Measurements from ENCODE around the gene TMEM134. TPM values are rescaled to one million over a fixed set of nuclear protein-coding genes. Genes with fewer than 3 reads are reported as not detected.

TMEM134 gene
- total and polyA plus RNA-seq, 2 experiments from 2014 or later: 13.4 to 103 TPM

DNA sequence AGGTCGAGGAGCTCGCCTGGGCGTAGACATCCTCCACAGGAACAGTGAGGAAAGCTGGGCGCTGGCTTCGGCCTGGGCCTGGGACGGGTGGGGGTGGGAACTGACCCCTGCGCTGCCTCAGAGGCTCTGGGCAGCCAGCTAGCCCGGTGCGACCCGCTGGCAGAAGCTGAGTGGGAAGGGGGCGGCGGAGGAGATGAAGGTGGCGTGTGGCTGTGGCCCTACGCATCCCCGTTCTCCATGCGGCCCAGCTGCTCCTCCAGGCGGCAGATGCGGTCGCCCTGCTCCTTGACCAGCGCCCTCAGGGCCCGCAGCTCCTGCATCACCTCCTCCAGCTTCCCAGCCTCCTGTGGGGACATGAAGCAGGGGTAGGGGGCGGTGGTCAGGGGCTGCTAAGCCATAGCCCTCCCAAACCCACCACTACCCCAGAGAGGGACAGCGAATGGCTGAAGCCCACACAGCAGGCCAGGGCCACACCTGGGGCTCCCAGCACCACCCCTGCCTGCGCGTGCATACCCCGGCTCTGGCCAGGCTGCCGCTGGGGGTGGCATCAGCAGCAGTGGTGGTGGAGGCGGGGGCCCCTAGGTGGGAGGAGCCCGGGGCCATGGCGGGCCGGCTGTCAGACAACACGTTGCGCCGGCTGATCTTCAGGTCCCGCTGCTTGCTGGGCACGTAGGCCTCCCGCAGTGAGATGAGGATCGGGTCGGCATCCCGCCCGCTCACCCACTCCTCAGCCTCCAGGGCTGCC is 30.7 kb downstream of the TMEM134 start:
- H3F3A ChIP-seq (ENCODE audit: insufficient read depth): no peaks in the 10 kb centered on the region; the same call in 1 of the 2 replicates
- H3K4me3 ChIP-seq: no peak overlapping the region
- no peaks in the 10 kb centered on the region; the same call in 1 of the 2 replicates for H3K36me3 ChIP-seq (ENCODE audit: low read depth)
- H2AFZ ChIP-seq: no peak overlapping the region
- no peaks in the 10 kb centered on the region for H4K20me1 ChIP-seq (ENCODE audit: insufficient read depth)
- H3K27me3 ChIP-seq (replicated peaks; ENCODE audit: insufficient read depth): no peaks in the 10 kb centered on the region
- H3K9me3 ChIP-seq (ENCODE audit: low read depth): no peaks in the 10 kb centered on the region
- H3K4me1 ChIP-seq (ENCODE audit: insufficient read depth): no peaks in the 10 kb centered on the region
- 86 to 98% methylated on average over 13 to 40 of the region's 41 CpGs for WGBS, 2 experiments (ENCODE audit: low coverage in 1 of 2, low lambda C conversion rate in 2 of 2, missing lambda C conversion rate in 2 of 2)
- no peak overlapping the region for H3K9ac ChIP-seq
- in situ Hi-C loops (cut with MboI): no loop called here
- no peak overlapping the region for H3K4me2 ChIP-seq (ENCODE audit: unreplicated experiment)
- no peak for DNase-seq
- H3K79me2 ChIP-seq (ENCODE audit: insufficient read depth): peaks cover 12% of the 10 kb centered on the region
- H3K9me2 ChIP-seq (ENCODE audit: insufficient read depth): no peaks in the 10 kb centered on the region
- no peak overlapping the region for H3K27ac ChIP-seq
- TF ChIP-seq EZH2 (IDR thresholded peaks at IDR 0.05; ENCODE audit: insufficient read depth, poor library complexity, severe bottlenecking): no peak
- TF ChIP-seq EZH2phosphoT487 (IDR thresholded peaks at IDR 0.05; ENCODE audit: insufficient read depth, low read depth): no peak

DNA sequence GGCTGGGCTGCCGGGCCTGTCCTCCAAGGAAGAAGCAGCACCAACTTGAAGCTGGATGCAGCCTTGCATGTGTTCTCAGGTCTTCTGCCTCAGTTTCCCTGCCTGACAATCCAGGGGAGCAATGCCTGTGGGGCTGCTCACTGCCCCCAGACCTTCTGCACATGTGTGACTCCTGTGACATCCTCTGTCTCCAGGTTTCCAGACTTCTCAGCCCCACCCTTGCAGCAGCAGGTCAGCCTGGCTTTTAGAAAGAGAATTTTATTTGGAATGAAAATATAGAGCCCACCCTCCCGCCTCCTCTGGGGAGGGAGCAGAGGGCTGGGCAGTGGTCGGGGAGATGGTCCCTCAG is 31.3 kb downstream of the TMEM134 start:
- no peak overlapping the region for H3K27ac ChIP-seq
- H3K4me2 ChIP-seq (ENCODE audit: unreplicated experiment): no peak overlapping the region
- peaks cover 10% of the 10 kb centered on the region for H3K79me2 ChIP-seq (ENCODE audit: insufficient read depth)
- H4K20me1 ChIP-seq (ENCODE audit: insufficient read depth): no peaks in the 10 kb centered on the region
- in situ Hi-C loops (cut with MboI): no loop called here
- no peak for DNase-seq
- H3F3A ChIP-seq (ENCODE audit: insufficient read depth): no peaks in the 10 kb centered on the region; the same call in 1 of the 2 replicates
- H3K27me3 ChIP-seq (replicated peaks; ENCODE audit: insufficient read depth): no peaks in the 10 kb centered on the region
- 66 to 100% methylated on average over 2 to 3 of the region's 3 CpGs for whole genome bisulfite sequencing, 2 experiments (ENCODE audit: low coverage in 1 of 2, low lambda C conversion rate in 2 of 2, missing lambda C conversion rate in 2 of 2)
- TF ChIP-seq EZH2 (IDR thresholded peaks at IDR 0.05; ENCODE audit: insufficient read depth, poor library complexity, severe bottlenecking) (no peak), EZH2phosphoT487 (IDR thresholded peaks at IDR 0.05; ENCODE audit: insufficient read depth, low read depth) (no peak)
- no peak overlapping the region for H2AFZ ChIP-seq
- no peak overlapping the region for H3K4me3 ChIP-seq
- no peaks in the 10 kb centered on the region for H3K9me2 ChIP-seq (ENCODE audit: insufficient read depth)
- no peak overlapping the region for H3K9ac ChIP-seq
- H3K36me3 ChIP-seq (ENCODE audit: low read depth): no peaks in the 10 kb centered on the region; the same call in 1 of the 2 replicates
- H3K9me3 ChIP-seq (ENCODE audit: low read depth): no peaks in the 10 kb centered on the region
- H3K4me1 ChIP-seq (ENCODE audit: insufficient read depth): no peaks in the 10 kb centered on the region

DNA sequence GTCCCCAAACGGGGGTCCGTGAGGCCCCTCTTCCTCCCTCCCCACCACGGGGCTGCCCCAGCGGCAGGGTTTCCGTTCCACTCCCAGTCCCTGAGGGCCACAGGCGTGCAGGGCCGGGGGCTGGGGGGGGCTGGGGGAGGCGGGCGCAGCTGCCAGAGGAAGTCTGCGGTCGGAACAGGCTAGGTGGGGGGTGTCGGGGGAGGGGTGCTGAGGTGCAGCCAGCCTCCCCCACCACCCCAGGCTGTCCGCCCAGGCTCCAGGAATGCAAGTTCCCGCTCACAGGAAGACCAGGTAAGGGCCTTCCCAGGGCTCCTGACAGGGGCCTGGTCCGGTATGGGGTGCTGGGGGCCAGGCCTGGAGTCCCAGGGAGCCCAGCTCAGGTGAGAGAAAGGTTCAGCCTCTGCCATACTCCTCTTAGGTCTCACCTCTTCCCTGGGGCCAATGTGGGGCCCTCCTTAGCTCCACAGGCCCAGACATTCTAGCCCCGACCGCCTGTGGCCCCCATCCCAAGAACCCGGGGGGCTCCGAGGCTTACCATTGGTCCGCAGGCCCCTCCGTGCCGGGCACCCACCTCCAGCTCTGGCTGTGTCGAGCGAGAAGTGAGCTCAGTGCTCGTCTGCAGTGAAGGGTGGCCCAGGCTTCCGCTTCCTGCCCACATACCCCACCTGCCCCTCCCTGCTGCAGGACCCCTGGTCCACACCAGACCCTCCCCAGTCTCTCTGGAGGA is 31.8 kb downstream of the TMEM134 start, which contains the start of gene PTPRCAP:
PTPRCAP (minus strand) TSS at position 601 of the 727 bp plus-strand sequence; CDS start at position 538, 63 bp downstream.
- WGBS, 2 experiments (ENCODE audit: low coverage in 1 of 2, low lambda C conversion rate in 2 of 2, missing lambda C conversion rate in 2 of 2): 68 to 78% methylated on average over 19 to 26 of the region's 26 CpGs
- H4K20me1 ChIP-seq (ENCODE audit: insufficient read depth): no peaks in the 10 kb centered on the region
- H3K9me3 ChIP-seq (ENCODE audit: low read depth): no peaks in the 10 kb centered on the region
- no peak within 1 kb of the TSS for H3K4me2 ChIP-seq (ENCODE audit: unreplicated experiment)
- no peaks in the 10 kb centered on the region for H3K27me3 ChIP-seq (replicated peaks; ENCODE audit: insufficient read depth)
- no peak within 1 kb of the TSS for H3K9ac ChIP-seq
- H3K27ac ChIP-seq: no peak within 1 kb of the TSS
- 0 out of 2 replicates have a peak, but pooled peaks cover 4% of the 10 kb centered on the region for H3K79me2 ChIP-seq (ENCODE audit: insufficient read depth)
- no peak within 1 kb of the TSS for H2AFZ ChIP-seq
- in situ Hi-C loops (cut with MboI): no loop called here
- TF ChIP-seq EZH2phosphoT487 (IDR thresholded peaks at IDR 0.05; ENCODE audit: insufficient read depth, low read depth): no peak
- TF ChIP-seq EZH2 (IDR thresholded peaks at IDR 0.05; ENCODE audit: insufficient read depth, poor library complexity, severe bottlenecking): no peak
- no peak for DNase-seq
- no peak within 1 kb of the TSS for H3K4me3 ChIP-seq
- H3K4me1 ChIP-seq (ENCODE audit: insufficient read depth): no peaks in the 10 kb centered on the region
- H3F3A ChIP-seq (ENCODE audit: insufficient read depth): no peaks in the 10 kb centered on the region; the same call in 1 of the 2 replicates
- H3K9me2 ChIP-seq (ENCODE audit: insufficient read depth): no peaks in the 10 kb centered on the region
- no peaks in the 10 kb centered on the region; the same call in 1 of the 2 replicates for H3K36me3 ChIP-seq (ENCODE audit: low read depth)

DNA sequence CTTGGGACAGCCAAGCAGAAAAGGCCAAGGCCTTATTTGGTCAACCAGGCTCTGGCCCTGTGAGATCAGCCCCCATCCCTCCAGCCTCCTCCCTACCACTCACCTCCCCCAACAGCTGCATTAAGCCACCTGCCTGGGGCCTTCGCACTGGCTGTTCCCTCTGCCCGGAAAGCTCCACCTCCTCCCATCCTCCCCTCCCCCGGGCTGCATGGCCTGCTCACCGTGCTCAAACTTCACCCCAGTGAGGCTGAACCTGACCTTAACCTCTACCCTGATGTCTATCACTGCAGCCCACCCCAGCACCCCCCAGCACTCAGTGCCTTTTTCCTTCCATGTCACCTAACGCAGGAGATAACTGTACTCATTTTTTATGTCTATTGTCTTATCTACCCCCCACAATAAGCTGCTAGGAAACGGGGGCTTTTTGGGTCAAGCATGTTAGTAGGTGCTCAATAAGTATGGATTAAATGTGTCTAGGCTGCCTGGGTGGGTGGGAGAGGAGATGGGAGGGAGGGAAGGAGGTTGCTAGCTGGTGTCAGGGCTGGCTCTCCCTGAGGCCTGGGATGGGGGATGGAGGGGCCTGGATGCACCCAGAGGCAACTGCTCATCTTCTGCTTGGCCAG is 32.5 kb downstream of the TMEM134 start:
- Histone ChIP-seq H3K4me1 (ENCODE audit: insufficient read depth) (no peaks in the 10 kb centered on the region), H3K4me2 (ENCODE audit: unreplicated experiment) (no peak overlapping the region), H3K4me3 (no peak overlapping the region), H3K27ac (no peak overlapping the region), H3K27me3 (replicated peaks; ENCODE audit: insufficient read depth) (no peaks in the 10 kb centered on the region), H3K9ac (no peak overlapping the region), H3K9me3 (ENCODE audit: low read depth) (no peaks in the 10 kb centered on the region), H3F3A (ENCODE audit: insufficient read depth) (no peaks in the 10 kb centered on the region; the same call in 1 of the 2 replicates), H2AFZ (no peak overlapping the region), H4K20me1 (ENCODE audit: insufficient read depth) (no peaks in the 10 kb centered on the region), H3K79me2 (ENCODE audit: insufficient read depth) (no peaks in the 10 kb centered on the region), H3K36me3 (ENCODE audit: low read depth) (no peaks in the 10 kb centered on the region; the same call in 1 of the 2 replicates), H3K9me2 (ENCODE audit: insufficient read depth) (no peaks in the 10 kb centered on the region)
- in situ Hi-C loops (cut with MboI): no loop called here
- DNase-seq: no peak
- TF ChIP-seq EZH2phosphoT487 (IDR thresholded peaks at IDR 0.05; ENCODE audit: insufficient read depth, low read depth) (no peak), EZH2 (IDR thresholded peaks at IDR 0.05; ENCODE audit: insufficient read depth, poor library complexity, severe bottlenecking) (no peak)
- 68 to 72% methylated on average over 6 of the region's 6 CpGs for WGBS, 2 experiments (ENCODE audit: low coverage in 1 of 2, low lambda C conversion rate in 2 of 2, missing lambda C conversion rate in 2 of 2)

All from GM23248 (cell line).